HepG2 (cell line): Measurements from ENCODE around the gene MYLK2. TPM values are rescaled to one million over a fixed set of nuclear protein-coding genes. Genes with fewer than 3 reads are reported as not detected.

Experiments
- FOXO1 ChIP-seq: sonication (generic); formaldehyde crosslinking; IDR thresholded peaks from 2 replicates; pipeline ENCODE4 v1.4.0; 2020; ENCODE audit warnings: missing genetic modification reagents
- HDAC6 ChIP-seq: fragments of 200-600 bp; sonication (generic); IDR thresholded peaks from 2 replicates; pipeline ENCODE4 v1.7.0; 2017; ENCODE audit warnings: mild to moderate bottlenecking, antibody characterized with exemption, low read length, low read depth
- HES4 ChIP-seq: sonication (generic); formaldehyde crosslinking; IDR thresholded peaks from 2 replicates; pipeline ENCODE4 v1.9.0; 2021; ENCODE audit warnings: mild to moderate bottlenecking, missing genetic modification reagents, borderline replicate concordance
- HMGA1 ChIP-seq: sonication (generic); formaldehyde crosslinking; conservative IDR thresholded peaks from 2 replicates; pipeline ENCODE4 v1.4.0; 2020; ENCODE audit warnings: missing genetic modification reagents
- HNRNPL ChIP-seq: fragments of 200-400 bp; formaldehyde crosslinking; IDR thresholded peaks from 2 replicates; pipeline ENCODE4 v1.6.1; 2017; ENCODE audit warnings: mild to moderate bottlenecking, low read depth, low read length
- HOXD1 ChIP-seq: sonication (generic); formaldehyde crosslinking; IDR thresholded peaks from 2 replicates; pipeline ENCODE4 v1.5.0; 2020; ENCODE audit warnings: missing genetic modification reagents
- KLF11 ChIP-seq: IDR thresholded peaks from 2 replicates; pipeline ENCODE4 v1.6.1; 2016; ENCODE audit warnings: missing compliant biosample characterization
- NFAT5 ChIP-seq: sonication (generic); formaldehyde crosslinking; IDR thresholded peaks from 2 replicates; pipeline ENCODE4 v1.4.0; 2020; ENCODE audit warnings: missing genetic modification reagents
- RFXANK ChIP-seq: IDR thresholded peaks from 2 replicates; pipeline ENCODE4 v1.6.1; 2016
- SKI ChIP-seq: fragments of 450-650 bp; IDR thresholded peaks from one replicate; pipeline ENCODE4 v1.6.1; 2018; ENCODE audit warnings: mild to moderate bottlenecking; ENCODE audit not compliant: partially characterized antibody
- SMAD1 ChIP-seq: sonication (generic); formaldehyde crosslinking; IDR thresholded peaks from 2 replicates; pipeline ENCODE4 v1.4.0; 2020; ENCODE audit warnings: missing genetic modification reagents, low read depth, mild to moderate bottlenecking, borderline replicate concordance
- SNAPC5 ChIP-seq: sonication (generic); formaldehyde crosslinking; IDR thresholded peaks from 2 replicates; pipeline ENCODE4 v1.8.1; 2023; ENCODE audit warnings: mild to moderate bottlenecking, missing genetic modification reagents, borderline replicate concordance
- SRSF9 ChIP-seq: fragments of 200-400 bp; formaldehyde crosslinking; IDR thresholded peaks from 2 replicates; pipeline ENCODE4 v1.6.1; 2018; ENCODE audit warnings: borderline replicate concordance, mild to moderate bottlenecking, low read depth, low read length; ENCODE audit not compliant: insufficient read depth, poor library complexity, severe bottlenecking
- TFE3 ChIP-seq: IDR thresholded peaks from 2 replicates; pipeline ENCODE4 v1.6.1; 2016
- ZBTB7B ChIP-seq: sonication (generic); formaldehyde crosslinking; IDR thresholded peaks from 2 replicates; pipeline ENCODE4 v1.4.0; 2020; ENCODE audit warnings: missing genetic modification reagents
- ZFX ChIP-seq: sonication (generic); formaldehyde crosslinking; IDR thresholded peaks from 2 replicates; pipeline ENCODE4 v1.4.0; 2020; ENCODE audit warnings: mild to moderate bottlenecking, low read depth, missing genetic modification reagents, moderate library complexity
- ZNF138 ChIP-seq: sonication (generic); formaldehyde crosslinking; IDR thresholded peaks from 2 replicates; pipeline ENCODE4 v1.5.0; 2020; ENCODE audit warnings: mild to moderate bottlenecking, low read depth, missing genetic modification reagents
- ZNF280D ChIP-seq: sonication (generic); formaldehyde crosslinking; IDR thresholded peaks from 2 replicates; pipeline ENCODE4 v1.5.1; 2020; ENCODE audit warnings: mild to moderate bottlenecking, missing genetic modification reagents
- ZNF614 ChIP-seq: IDR thresholded peaks from 2 replicates; pipeline ENCODE4 v1.6.1; 2018; ENCODE audit warnings: missing biosample characterization, missing genetic modification reagents, inconsistent platforms, borderline replicate concordance
- polyA plus RNA-seq, 8 experiments: library from polyadenylated mRNA; depleted of rRNA in 3 of 8; stranded (reverse) in 7 of 8; unstranded in 1 of 8; fragments of >200 nt; fragmentation: Illumina TruSeq in 4 of 8; extraction: Trizol in 4 of 8; gene quantifications; 2 replicates each; pipeline versions ENCODE4 v1.2.1 to v1.2.3, GENCODE V29; 2011 to 2016; ENCODE audit warnings: low read depth in 4 of 8, missing spikeins in 1 of 8, mixed read lengths in 1 of 8; ENCODE audit not compliant: insufficient read depth in 1 of 8
- total RNA-seq, 5 experiments: library from RNA; depleted of rRNA; stranded (reverse); fragments of >200 nt; fragmentation: Illumina TruSeq; extraction: Trizol; gene quantifications; 2 replicates each; pipeline ENCODE4 v1.2.3, GENCODE V29; 2016; ENCODE audit warnings: low read depth in 1 of 5

MYLK2 gene
- total and polyA plus RNA-seq, 2 of the 13 experiments (the other 11 are each of a cell fraction or from before 2014, with no cell fraction given), result 0.27 TPM; not detected in 1

- TF ChIP-seq SNAPC5 (no peak), ZFX (CRISPR knock-in tag) (0 out of 2 replicates have a peak, but pooled peaks have one; percentile 47), ZNF138 (CRISPR knock-in tag) (no peak), HDAC6 (no peak), ZNF280D (CRISPR knock-in tag) (no peak), HES4 (CRISPR knock-in tag) (no peak), NFAT5 (CRISPR knock-in tag) (no peak), KLF11 (CRISPR knock-in tag) (peak; percentile 75; the same call in 1 of the 2 replicates), SKI (no peak), TFE3 (CRISPR knock-in tag) (no peak), ZNF614 (no peak), SMAD1 (no peak), SRSF9 (no peak), RFXANK (no peak), HMGA1 (CRISPR knock-in tag) (no peak), HNRNPL (0 out of 2 replicates have a peak, but pooled peaks have one; percentile 23), ZBTB7B (CRISPR knock-in tag) (0 out of 2 replicates have a peak, but pooled peaks have one; percentile 65), FOXO1 (CRISPR knock-in tag) (no peak; the same call in 1 of the 2 replicates), HOXD1 (CRISPR knock-in tag) (no peak)
These were observed 17.1 kb downstream of the MYLK2 start (continued) for GRCh38 chr20:31835977-31836852.
